WTC11 (cell line): Measurements from ENCODE around the gene KRTAP6-2.

Source experiments
- TCF7 ChIP-seq: sonication (generic); formaldehyde crosslinking; IDR thresholded peaks from 2 replicates; pipeline ENCODE4 v1.8.0; 2022; ENCODE audit warnings: mild to moderate bottlenecking, low read depth, missing genetic modification reagents, moderate library complexity
- ZNF416 ChIP-seq: fragments of 250-450 bp; sonication (Bioruptor Pico); IDR thresholded peaks from 2 replicates; pipeline ENCODE4 v1.9.0; 2021; ENCODE audit warnings: mild to moderate bottlenecking, inconsistent platforms
- TF ChIP-seq, protein P1 (sequence below): sonication (generic); formaldehyde crosslinking; IDR thresholded peaks from 2 replicates; pipeline ENCODE4 v1.8.0; 2022; ENCODE audit warnings: mild to moderate bottlenecking, missing genetic modification reagents

DNA sequence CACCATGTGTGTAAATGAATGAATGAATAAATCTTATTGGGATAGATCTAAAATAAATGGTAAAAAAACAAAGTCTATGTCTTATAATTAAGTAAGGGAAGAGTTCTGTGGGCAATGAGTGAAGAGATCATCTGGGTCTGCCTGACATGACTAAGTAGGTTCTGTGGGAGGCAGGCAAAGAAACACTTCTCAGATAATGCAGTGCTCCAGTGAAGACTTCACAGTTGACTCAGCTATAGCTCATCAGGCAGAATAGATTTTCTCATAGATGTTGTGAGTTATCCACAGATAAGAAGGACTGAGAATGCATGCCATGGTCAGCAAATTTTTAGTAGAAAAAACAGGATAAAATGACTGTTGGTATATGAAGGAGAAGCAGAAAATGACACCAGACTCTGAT lies 20.9 kb downstream of the KRTAP6-2 start:
- no peak for TF ChIP-seq TCF7 (CRISPR knock-in tag)
- TF ChIP-seq, protein P1, sequence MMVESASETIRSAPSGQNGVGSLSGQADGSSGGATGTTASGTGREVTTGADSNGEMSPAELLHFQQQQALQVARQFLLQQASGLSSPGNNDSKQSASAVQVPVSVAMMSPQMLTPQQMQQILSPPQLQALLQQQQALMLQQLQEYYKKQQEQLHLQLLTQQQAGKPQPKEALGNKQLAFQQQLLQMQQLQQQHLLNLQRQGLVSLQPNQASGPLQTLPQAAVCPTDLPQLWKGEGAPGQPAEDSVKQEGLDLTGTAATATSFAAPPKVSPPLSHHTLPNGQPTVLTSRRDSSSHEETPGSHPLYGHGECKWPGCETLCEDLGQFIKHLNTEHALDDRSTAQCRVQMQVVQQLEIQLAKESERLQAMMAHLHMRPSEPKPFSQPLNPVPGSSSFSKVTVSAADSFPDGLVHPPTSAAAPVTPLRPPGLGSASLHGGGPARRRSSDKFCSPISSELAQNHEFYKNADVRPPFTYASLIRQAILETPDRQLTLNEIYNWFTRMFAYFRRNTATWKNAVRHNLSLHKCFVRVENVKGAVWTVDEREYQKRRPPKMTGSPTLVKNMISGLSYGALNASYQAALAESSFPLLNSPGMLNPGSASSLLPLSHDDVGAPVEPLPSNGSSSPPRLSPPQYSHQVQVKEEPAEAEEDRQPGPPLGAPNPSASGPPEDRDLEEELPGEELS (CRISPR knock-in tag) = no peak
- no peak for TF ChIP-seq ZNF416 (CRISPR knock-in tag)
